Breast epithelium (tissue), 3 donors: ENCODE measurements around the gene TMEM63B.

Experiments used
- CTCF ChIP-seq, 3 donors: fragments of 450-650 bp; IDR thresholded peaks; one replicate each; pipeline ENCODE4 v1.5.1; 2016 to 2017; ENCODE audit warnings: antibody characterized with exemption in 3 of 3, mild to moderate bottlenecking in 3 of 3, moderate library complexity in 3 of 3
- POLR2A ChIP-seq: fragments of 450-650 bp; IDR thresholded peaks from one replicate; pipeline ENCODE4 v1.6.1; 2016; ENCODE audit warnings: antibody characterized with exemption, mild to moderate bottlenecking, moderate library complexity
- POLR2AphosphoS5 ChIP-seq, 3 donors: sonication (generic); formaldehyde crosslinking; IDR thresholded peaks; one replicate each; pipeline ENCODE4 v1.6.1; 2017; ENCODE audit warnings: antibody characterized with exemption in 3 of 3

DNA sequence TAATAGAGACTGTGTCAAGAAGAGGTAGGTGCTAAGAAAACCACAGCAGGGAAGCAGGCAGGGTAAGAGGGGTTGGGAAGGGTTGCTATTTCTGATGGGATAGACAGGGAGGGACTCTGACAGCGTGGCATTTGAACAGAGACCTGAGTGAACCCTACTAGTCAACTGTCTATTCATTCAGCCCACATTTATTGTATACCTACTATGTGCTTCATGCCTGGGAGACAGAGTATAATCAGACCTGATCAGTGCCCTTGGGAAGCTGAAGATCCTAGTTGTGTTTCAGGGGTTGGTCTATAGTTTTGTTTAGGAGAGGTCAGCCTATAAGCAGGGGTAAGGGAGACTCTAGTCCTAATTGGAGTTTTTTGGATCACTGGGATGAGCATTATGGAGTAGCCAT is 16.4 kb downstream of the TMEM63B start:
- TF ChIP-seq CTCF (IDR thresholded peaks at IDR 0.05) (no peak), POLR2A (no peak), POLR2AphosphoS5 (IDR thresholded peaks at IDR 0.05) (no peak)
